GM19395 (cell line): Measurements from ENCODE around the gene ZNF850.
"Not testable (repeated sequence)": the region's sequence is repeated elsewhere in the genome, so short reads cannot be mapped to it uniquely, and the experiment has no call there.

Experiments
- ATAC-seq: cut with Tn5 transposase; IDR thresholded peaks from one replicate; pipeline ENCODE4 v1.9.1; 2021; ENCODE audit warnings: mild to moderate bottlenecking, moderate library complexity; ENCODE audit not compliant: unreplicated experiment

The ZNF850 gene

GRCh38 chr19:36772311-36773222 lies at the start of gene ZNF850:
Gene ZNF850 (minus strand): TSS chr19:36772807. CDS start chr19:36762606, 10,201 bp downstream.
- ATAC-seq = peak; percentile 95

- ATAC-seq = no peak
These were observed 49.2 kb upstream of the ZNF850 start for GRCh38 chr19:36821758-36822157.

GRCh38 chr19:36819130-36819630 lies 46.6 kb upstream of the ZNF850 start:
- ATAC-seq = no peak

GRCh38 chr19:36807029-36807428 lies 34.4 kb upstream of the ZNF850 start:
- ATAC-seq = no peak

- no peak for ATAC-seq
These were observed 32.8 kb upstream of the ZNF850 start for GRCh38 chr19:36805364-36805763.

- no peak for ATAC-seq
These were observed 25.1 kb upstream of the ZNF850 start for GRCh38 chr19:36797786-36798108.

- no peak for ATAC-seq
These were observed 24.0 kb upstream of the ZNF850 start for GRCh38 chr19:36796714-36796992.

- ATAC-seq = not testable (repeated sequence)
These were observed 19.0 kb upstream of the ZNF850 start for GRCh38 chr19:36791420-36792141.

GRCh38 chr19:36775768-36776167 lies 3.2 kb upstream of the ZNF850 start:
- ATAC-seq = no peak

- peak; percentile 12 for ATAC-seq
These were observed 594 bp upstream of the ZNF850 start for GRCh38 chr19:36773223-36773579.

GRCh38 chr19:36771261-36772231 lies 1.1 kb downstream of the ZNF850 start:
- no peak for ATAC-seq

GRCh38 chr19:36750066-36750691 lies 22.4 kb downstream of the ZNF850 start:
- no peak for ATAC-seq

- ATAC-seq = not testable (repeated sequence)
These were observed 23.0 kb downstream of the ZNF850 start for GRCh38 chr19:36749613-36750012.

- no peak for ATAC-seq
These were observed 24.0 kb downstream of the ZNF850 start for GRCh38 chr19:36748431-36749275.

GRCh38 chr19:36747750-36748149 lies 24.9 kb downstream of the ZNF850 start:
- no peak for ATAC-seq

GRCh38 chr19:36745870-36746269 lies 26.7 kb downstream of the ZNF850 start:
- no peak for ATAC-seq

- not testable (repeated sequence) for ATAC-seq
These were observed 36.4 kb downstream of the ZNF850 start for GRCh38 chr19:36736166-36736565.

GRCh38 chr19:36719687-36720556 lies 52.7 kb downstream of the ZNF850 start:
- no peak for ATAC-seq

GRCh38 chr19:36709423-36709822 lies 63.2 kb downstream of the ZNF850 start:
- no peak for ATAC-seq
